Nephron (organoid): ENCODE measurements around the gene SPRED1.

Experiments used
- H3K27ac Mint-ChIP-seq, 3 experiments: 2 replicates each; pipeline ENCODE4 v1.8.0; 2020; ENCODE audit warnings: mixed read lengths in 3 of 3, mild to moderate bottlenecking in 2 of 3, moderate library complexity in 1 of 3
- H3K27me3 Mint-ChIP-seq: 2 replicates; pipeline ENCODE4 v1.8.0; 2021; ENCODE audit warnings: low read depth, mild to moderate bottlenecking, moderate library complexity, mixed read lengths
- H3K36me3 Mint-ChIP-seq: 2 replicates; pipeline ENCODE4 v1.8.0; 2020; ENCODE audit warnings: low read depth, mixed read lengths
- H3K4me1 Mint-ChIP-seq: 2 replicates; pipeline ENCODE4 v1.8.0; 2020; ENCODE audit warnings: mixed read lengths
- H3K4me3 Mint-ChIP-seq, 3 experiments: 2 replicates each; pipeline ENCODE4 v1.8.0; 2020; ENCODE audit warnings: mild to moderate bottlenecking in 3 of 3, mixed read lengths in 3 of 3, moderate library complexity in 2 of 3
- H3K9me3 Mint-ChIP-seq: 2 replicates; pipeline ENCODE4 v1.8.0; 2020; ENCODE audit warnings: mixed read lengths
- CTCF ChIP-seq, 3 experiments: fragments of 200-600 bp; sonication (generic); IDR thresholded peaks; one replicate each; pipeline ENCODE4 v1.5.0; 2021; ENCODE audit warnings: antibody characterized with exemption in 3 of 3; ENCODE audit not compliant: unreplicated experiment in 3 of 3

The SPRED1 gene

GRCh38 chr15:38211249-38211648 is 41.4 kb upstream of the SPRED1 start:
- H3K27ac Mint-ChIP-seq = no peak overlapping the region
- no peaks in the 10 kb centered on the region for H3K9me3 Mint-ChIP-seq
- TF ChIP-seq CTCF (IDR thresholded peaks at IDR 0.05; ENCODE audit: unreplicated experiment in 3 of 3) = no peak
- H3K4me1 Mint-ChIP-seq = peaks cover 25% of the 10 kb centered on the region
- no peaks in the 10 kb centered on the region for H3K36me3 Mint-ChIP-seq
- no peak overlapping the region for H3K4me3 Mint-ChIP-seq
- H3K27me3 Mint-ChIP-seq = no peaks in the 10 kb centered on the region

GRCh38 chr15:38211811-38212210 is 40.8 kb upstream of the SPRED1 start:
- Mint-ChIP-seq H3K9me3 (no peaks in the 10 kb centered on the region), H3K4me3 (no peak overlapping the region), H3K27ac (peak overlapping the region in 1 of 3 experiments; percentile 46), H3K27me3 (no peaks in the 10 kb centered on the region), H3K4me1 (peaks cover 25% of the 10 kb centered on the region), H3K36me3 (no peaks in the 10 kb centered on the region)
- no peak for TF ChIP-seq CTCF (IDR thresholded peaks at IDR 0.05; ENCODE audit: unreplicated experiment in 3 of 3)

- Mint-ChIP-seq H3K4me3 (no peak overlapping the region), H3K27ac (peak overlapping the region in 2 of 3 experiments; percentile 68 to 78), H3K9me3 (no peaks in the 10 kb centered on the region), H3K27me3 (no peaks in the 10 kb centered on the region), H3K4me1 (peaks cover 29% of the 10 kb centered on the region), H3K36me3 (no peaks in the 10 kb centered on the region)
- no peak for TF ChIP-seq CTCF (IDR thresholded peaks at IDR 0.05; ENCODE audit: unreplicated experiment in 3 of 3)
Observed at GRCh38 chr15:38212729-38213351, 39.8 kb upstream of the SPRED1 start.

GRCh38 chr15:38213356-38213755 is 39.3 kb upstream of the SPRED1 start:
- H3K27ac Mint-ChIP-seq = peak overlapping the region in 2 of 3 experiments; percentile 68 to 78
- peaks cover 34% of the 10 kb centered on the region for H3K4me1 Mint-ChIP-seq
- H3K36me3 Mint-ChIP-seq = no peaks in the 10 kb centered on the region
- no peaks in the 10 kb centered on the region for H3K27me3 Mint-ChIP-seq
- H3K9me3 Mint-ChIP-seq = no peaks in the 10 kb centered on the region
- no peak overlapping the region for H3K4me3 Mint-ChIP-seq
- TF ChIP-seq CTCF (IDR thresholded peaks at IDR 0.05; ENCODE audit: unreplicated experiment in 3 of 3) = no peak

- H3K27me3 Mint-ChIP-seq = peaks cover 6% of the 10 kb centered on the region
- H3K4me1 Mint-ChIP-seq = peaks cover 37% of the 10 kb centered on the region
- H3K4me3 Mint-ChIP-seq = no peak overlapping the region
- no peaks in the 10 kb centered on the region for H3K36me3 Mint-ChIP-seq
- H3K9me3 Mint-ChIP-seq = no peaks in the 10 kb centered on the region
- TF ChIP-seq CTCF (IDR thresholded peaks at IDR 0.05; ENCODE audit: unreplicated experiment in 3 of 3) = no peak
- H3K27ac Mint-ChIP-seq = peak overlapping the region; percentile 66 to 88 (median 86)
Observed at GRCh38 chr15:38215707-38216106, 36.9 kb upstream of the SPRED1 start.

- Mint-ChIP-seq H3K4me3 (peak overlapping the region in 1 of 3 experiments; percentile 22), H3K27ac (peak overlapping the region; percentile 66 to 88 (median 86)), H3K27me3 (peaks cover 6% of the 10 kb centered on the region), H3K36me3 (no peaks in the 10 kb centered on the region), H3K4me1 (peaks cover 37% of the 10 kb centered on the region), H3K9me3 (no peaks in the 10 kb centered on the region)
- no peak for TF ChIP-seq CTCF (IDR thresholded peaks at IDR 0.05; ENCODE audit: unreplicated experiment in 3 of 3)
Observed at GRCh38 chr15:38216763-38217162, 35.9 kb upstream of the SPRED1 start.
